ENCODE data around the gene MYO16.

GRCh38 chr13:108927615-108928014 lies 298.2 kb downstream of the MYO16 start:
- TF ChIP-seq CTCF (IDR thresholded peaks at IDR 0.05) (no peak), POLR2A (IDR thresholded peaks at IDR 0.05) (no peak)
